Memory B cell (primary cell): ENCODE measurements around the gene OR5H1.
"Not testable (repeated sequence)": the region's sequence is repeated elsewhere in the genome, so short reads cannot be mapped to it uniquely, and the experiment has no call there.

Source experiments
- ATAC-seq: fragments of 150-1000 bp; cut with Tn5 transposase; 2 replicates; pipeline ENCODE4 v1.10.0; 2021; ENCODE audit warnings: low read depth, mild to moderate bottlenecking, moderate library complexity
- DNase-seq, 2 donors: peaks; one replicate each; pipeline ENCODE4 v3.0.0; 2022; ENCODE audit warnings: low spot score in 2 of 2
- H3K27ac Mint-ChIP-seq: one replicate; pipeline ENCODE4 v1.8.0; 2022; ENCODE audit warnings: mild to moderate bottlenecking, moderate library complexity, mixed read lengths
- H3K27me3 Mint-ChIP-seq: one replicate; pipeline ENCODE4 v1.8.0; 2022; ENCODE audit warnings: mixed read lengths
- H3K36me3 Mint-ChIP-seq: one replicate; pipeline ENCODE4 v1.8.0; 2022; ENCODE audit warnings: mild to moderate bottlenecking, mixed read lengths
- H3K4me1 Mint-ChIP-seq: one replicate; pipeline ENCODE4 v1.8.0; 2022; ENCODE audit warnings: mixed read lengths
- H3K4me3 Mint-ChIP-seq: one replicate; pipeline ENCODE4 v1.8.0; 2022; ENCODE audit warnings: mild to moderate bottlenecking, moderate library complexity, mixed read lengths
- H3K9me3 Mint-ChIP-seq: one replicate; pipeline ENCODE4 v1.8.0; 2022; ENCODE audit warnings: mixed read lengths

The OR5H1 gene

DNA sequence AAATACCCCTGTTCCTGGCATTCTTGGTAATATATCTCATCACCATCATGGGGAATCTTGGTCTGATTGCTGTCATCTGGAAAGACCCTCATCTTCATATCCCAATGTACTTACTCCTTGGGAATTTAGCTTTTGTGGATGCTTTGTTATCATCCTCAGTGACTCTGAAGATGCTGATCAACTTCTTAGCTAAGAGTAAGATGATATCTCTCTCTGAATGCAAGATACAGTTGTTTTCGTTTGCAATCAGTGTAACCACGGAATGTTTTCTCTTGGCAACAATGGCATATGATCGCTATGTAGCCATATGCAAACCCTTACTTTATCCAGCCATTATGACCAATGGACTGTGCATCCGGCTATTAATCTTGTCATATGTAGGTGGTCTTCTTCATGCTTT is 18.9 kb downstream of the OR5H1 start:
- H3K27me3 Mint-ChIP-seq, H3K4me1 Mint-ChIP-seq, DNase-seq, H3K36me3 Mint-ChIP-seq, H3K27ac Mint-ChIP-seq, ATAC-seq, H3K4me3 Mint-ChIP-seq, H3K9me3 Mint-ChIP-seq: not testable (repeated sequence)

DNA sequence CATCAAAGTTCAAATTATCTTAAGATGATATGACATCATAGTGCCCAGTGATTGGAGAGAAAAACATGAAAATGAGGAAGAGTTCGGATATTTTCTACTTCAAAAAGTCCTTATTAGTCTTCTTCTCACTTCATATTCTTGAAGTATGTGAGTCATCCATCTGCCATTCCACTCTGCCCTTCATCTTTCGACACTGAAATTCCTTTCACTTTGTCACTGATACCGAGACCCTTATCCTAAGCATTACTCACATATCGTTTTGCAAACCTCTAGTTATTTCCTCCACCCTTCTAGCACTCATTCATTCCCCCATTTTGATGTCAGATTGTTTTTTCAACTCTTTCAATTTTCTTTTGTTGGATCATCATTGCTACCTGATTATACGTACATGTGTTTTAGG is 20.7 kb downstream of the OR5H1 start:
- no peak for ATAC-seq
- DNase-seq: no peak
- Mint-ChIP-seq H3K27ac (no peak overlapping the region), H3K4me1 (no peaks in the 10 kb centered on the region), H3K27me3 (peaks cover 3% of the 10 kb centered on the region), H3K4me3 (no peak overlapping the region), H3K36me3 (no peaks in the 10 kb centered on the region), H3K9me3 (peaks cover 1% of the 10 kb centered on the region)

DNA sequence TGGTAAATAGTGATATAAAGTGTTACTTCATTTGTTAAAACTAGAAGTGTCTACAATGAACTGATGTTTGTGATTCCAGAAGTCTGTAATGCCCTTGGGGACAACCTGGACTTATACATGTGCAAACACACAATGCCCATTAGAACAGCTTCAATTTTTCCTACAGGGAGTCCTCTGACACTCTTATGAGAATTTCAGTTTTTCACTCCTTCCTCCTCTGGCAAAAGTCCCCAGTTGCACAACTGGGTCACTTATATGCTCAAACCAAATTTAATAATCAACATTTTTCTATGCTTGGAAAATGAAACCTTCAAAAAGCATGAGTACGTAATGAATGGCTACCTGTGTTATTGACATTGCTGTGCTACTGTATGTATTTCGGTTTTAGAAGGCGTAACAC is 35.9 kb downstream of the OR5H1 start, which contains the start of gene OR5H15:
TSS of gene OR5H15 (plus strand) at position 301 of the 400 bp plus-strand sequence. CDS start 2,004 bp downstream, outside the sequence.
- DNase-seq (no peak), ATAC-seq (no peak)
- Mint-ChIP-seq H3K27me3 (no peaks in the 10 kb centered on the region), H3K9me3 (no peaks in the 10 kb centered on the region), H3K4me1 (no peaks in the 10 kb centered on the region), H3K36me3 (no peaks in the 10 kb centered on the region), H3K4me3 (no peak within 1 kb of the TSS), H3K27ac (no peak within 1 kb of the TSS)

DNA sequence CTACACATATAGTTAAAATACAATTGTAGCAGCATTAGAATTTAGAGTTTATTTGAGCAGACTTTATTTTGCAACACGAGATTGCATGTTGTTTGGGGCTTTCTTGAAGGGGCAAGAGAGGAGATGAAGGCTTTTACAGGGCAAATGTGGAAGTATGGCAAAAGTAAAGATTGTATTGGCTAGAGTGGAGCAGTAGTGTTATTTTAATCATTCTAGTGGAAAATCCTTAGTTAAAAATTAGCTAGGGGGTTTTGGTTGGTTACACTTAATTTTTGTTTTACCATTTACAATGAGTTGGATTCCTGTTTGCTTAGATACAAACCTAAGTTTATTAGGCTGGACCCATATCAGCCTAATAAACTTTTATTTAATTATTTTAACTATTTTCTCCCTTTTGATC is 40.5 kb downstream of the OR5H1 start:
- H3K4me3 Mint-ChIP-seq: no peak overlapping the region
- H3K27ac Mint-ChIP-seq: no peak overlapping the region
- ATAC-seq (no peak), DNase-seq (no peak)
- no peaks in the 10 kb centered on the region for H3K9me3 Mint-ChIP-seq
- H3K4me1 Mint-ChIP-seq: no peaks in the 10 kb centered on the region
- H3K27me3 Mint-ChIP-seq: peaks cover 3% of the 10 kb centered on the region
- H3K36me3 Mint-ChIP-seq: no peaks in the 10 kb centered on the region

DNA sequence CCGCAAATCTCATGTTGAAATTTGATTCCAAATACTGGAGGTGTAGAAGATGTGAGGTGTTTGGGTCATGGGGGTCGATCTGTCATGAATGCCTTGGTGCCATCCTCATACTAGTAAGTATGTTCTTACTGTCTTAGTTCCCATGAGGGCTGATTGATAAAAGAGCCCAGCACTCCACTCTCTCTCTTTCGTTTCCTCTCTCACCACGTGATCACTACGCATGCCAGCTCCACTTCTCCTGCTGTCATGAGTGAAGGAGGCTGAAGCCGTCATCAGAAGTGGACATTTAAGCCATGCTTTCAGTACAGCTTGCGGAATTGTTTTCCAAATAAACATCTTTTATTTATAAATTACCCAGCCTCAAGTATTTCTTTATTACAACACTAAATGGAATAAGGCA is 42.1 kb downstream of the OR5H1 start:
- H3K27ac Mint-ChIP-seq: no peak overlapping the region
- DNase-seq (no peak), ATAC-seq (no peak)
- peaks cover 3% of the 10 kb centered on the region for H3K27me3 Mint-ChIP-seq
- no peaks in the 10 kb centered on the region for H3K4me1 Mint-ChIP-seq
- H3K4me3 Mint-ChIP-seq: no peak overlapping the region
- no peaks in the 10 kb centered on the region for H3K9me3 Mint-ChIP-seq
- H3K36me3 Mint-ChIP-seq: no peaks in the 10 kb centered on the region

DNA sequence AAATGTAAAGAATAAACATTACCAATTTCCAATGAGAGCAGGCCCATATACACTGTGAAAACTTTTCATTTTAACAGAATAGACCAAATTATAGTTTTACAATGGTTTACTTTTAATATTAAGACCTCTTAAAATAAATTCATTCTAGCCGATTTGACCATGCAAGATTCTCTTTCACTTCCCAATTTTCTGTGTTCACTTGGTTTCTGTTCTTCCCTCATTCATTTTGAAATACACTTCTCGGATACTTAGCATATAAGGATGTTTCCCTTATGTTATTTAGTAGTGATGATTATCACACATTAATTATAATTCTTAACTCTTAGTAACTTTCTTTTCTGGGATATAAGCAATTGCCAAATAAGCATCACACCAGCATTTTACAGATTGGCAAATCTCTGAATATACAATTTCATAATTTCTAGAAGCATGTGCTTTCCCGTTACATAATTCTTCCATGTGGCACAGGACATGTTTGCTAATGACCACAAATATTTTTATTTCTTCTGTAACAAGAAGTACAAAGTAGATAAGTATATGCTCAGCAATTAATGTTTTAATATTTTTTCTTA is 49.9 kb downstream of the OR5H1 start:
- DNase-seq: no peak
- no peaks in the 10 kb centered on the region for H3K9me3 Mint-ChIP-seq
- no peaks in the 10 kb centered on the region for H3K27me3 Mint-ChIP-seq
- no peaks in the 10 kb centered on the region for H3K4me1 Mint-ChIP-seq
- no peak overlapping the region for H3K27ac Mint-ChIP-seq
- ATAC-seq: no peak
- no peak overlapping the region for H3K4me3 Mint-ChIP-seq
- H3K36me3 Mint-ChIP-seq: no peaks in the 10 kb centered on the region

DNA sequence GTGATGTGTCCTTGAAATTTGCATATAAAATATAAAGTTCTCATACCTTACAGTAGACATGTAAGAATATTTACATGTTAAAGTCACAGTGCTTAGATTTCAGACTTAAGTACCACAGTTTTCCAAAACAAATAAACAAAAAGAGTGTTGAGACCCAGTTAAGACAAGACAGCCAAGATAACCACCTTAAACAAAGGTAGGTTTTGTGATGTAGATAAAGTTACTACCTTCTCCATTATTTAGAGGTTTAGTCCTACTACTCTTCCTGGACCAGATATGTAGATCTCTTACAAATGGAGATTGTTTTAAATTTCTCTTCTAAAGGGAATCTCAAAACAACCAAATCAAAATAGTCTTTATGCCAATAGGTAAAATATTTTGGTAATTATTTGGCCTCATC is 51.7 kb downstream of the OR5H1 start:
- H3K9me3 Mint-ChIP-seq: no peaks in the 10 kb centered on the region
- ATAC-seq (no peak), DNase-seq (no peak)
- H3K4me1 Mint-ChIP-seq: no peaks in the 10 kb centered on the region
- no peaks in the 10 kb centered on the region for H3K27me3 Mint-ChIP-seq
- no peak overlapping the region for H3K4me3 Mint-ChIP-seq
- H3K27ac Mint-ChIP-seq: no peak overlapping the region
- H3K36me3 Mint-ChIP-seq: no peaks in the 10 kb centered on the region

DNA sequence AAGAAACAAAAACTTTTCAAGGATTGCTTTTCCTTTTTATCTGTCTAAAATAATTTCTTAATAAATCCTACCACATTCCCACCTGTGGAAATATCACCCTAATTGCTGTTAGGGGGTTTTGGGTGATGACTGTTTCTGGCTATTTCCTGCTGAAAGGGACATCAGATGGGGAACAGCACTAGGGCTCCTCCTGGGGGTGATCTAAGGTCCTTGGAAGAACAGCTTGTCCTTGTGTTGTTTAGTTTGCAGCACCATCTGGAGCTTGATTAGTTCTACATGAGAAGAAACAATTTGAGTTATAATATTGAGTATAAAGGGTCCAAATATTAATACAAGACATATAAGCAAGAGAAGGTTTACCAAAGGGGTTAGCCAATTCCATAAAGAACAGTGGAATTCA is 54.7 kb downstream of the OR5H1 start:
- no peaks in the 10 kb centered on the region for H3K27me3 Mint-ChIP-seq
- H3K27ac Mint-ChIP-seq: no peak overlapping the region
- DNase-seq: no peak
- no peaks in the 10 kb centered on the region for H3K36me3 Mint-ChIP-seq
- ATAC-seq: no peak
- peaks cover 4% of the 10 kb centered on the region for H3K4me1 Mint-ChIP-seq
- H3K9me3 Mint-ChIP-seq: no peaks in the 10 kb centered on the region
- H3K4me3 Mint-ChIP-seq: no peak overlapping the region
